MCF 10A (cell line): Measurements from ENCODE around the gene MAFG. TPM values are rescaled to one million over a fixed set of nuclear protein-coding genes. Genes with fewer than 3 reads are reported as not detected.

Experiments
- BruUV-seq: library from RNA; stranded (reverse); fragments of 400-500 nt; replicated peaks from 2 replicates; lab custom pipeline; 2021; lab: Mats Ljungman, UMichigan
- CTCF ChIA-PET: fragments of 300-600 bp; sonication (Branson Sonifier 250); formaldehyde crosslinking; extraction: SDS; loops from one replicate; lab custom pipeline; 2021; ENCODE audit warnings: antibody characterized with exemption, inconsistent platforms; lab: Yijun Ruan, JAX
- POLR2A ChIA-PET: fragments of 300-600, 350-650 bp; sonication (Branson Sonifier 250); formaldehyde crosslinking; extraction: SDS; loops from one replicate; lab custom pipeline; 2020; ENCODE audit warnings: antibody characterized with exemption, inconsistent platforms; lab: Yijun Ruan, JAX
- DNase-seq: peaks from one replicate; pipeline ENCODE4 v3.0.0-alpha.2; 2018; ENCODE audit not compliant: unreplicated experiment
- H3K27ac Mint-ChIP-seq: one replicate; pipeline ENCODE4 v1.8.0; 2022; ENCODE audit warnings: mild to moderate bottlenecking, low read depth, mixed read lengths; ENCODE audit not compliant: unreplicated experiment
- H3K27me3 Mint-ChIP-seq: one replicate; pipeline ENCODE4 v1.8.0; 2022; ENCODE audit warnings: mixed read lengths; ENCODE audit not compliant: insufficient read depth, unreplicated experiment
- H3K36me3 Mint-ChIP-seq: one replicate; pipeline ENCODE4 v1.8.0; 2022; ENCODE audit warnings: mild to moderate bottlenecking, moderate library complexity, mixed read lengths; ENCODE audit not compliant: insufficient read depth, unreplicated experiment
- H3K4me1 Mint-ChIP-seq: one replicate; pipeline ENCODE4 v1.8.0; 2022; ENCODE audit warnings: mixed read lengths; ENCODE audit not compliant: insufficient read depth, unreplicated experiment
- H3K4me3 Mint-ChIP-seq: one replicate; pipeline ENCODE4 v1.8.0; 2022; ENCODE audit warnings: mild to moderate bottlenecking, moderate library complexity, mixed read lengths; ENCODE audit not compliant: unreplicated experiment
- H3K9me3 Mint-ChIP-seq: one replicate; pipeline ENCODE4 v1.8.0; 2022; ENCODE audit warnings: mixed read lengths; ENCODE audit not compliant: unreplicated experiment
- CTCF ChIP-seq: fragments of 200-600 bp; IDR thresholded peaks from one replicate; pipeline ENCODE4 v1.8.0; 2022; ENCODE audit warnings: antibody characterized with exemption, mild to moderate bottlenecking; ENCODE audit not compliant: unreplicated experiment
- intact Hi-C: fragments of 100-400 bp; cut with micrococcal nuclease; formaldehyde crosslinking; loops from 2 replicates; pipeline ENCODE4 v1.14.1; 2022
- total RNA-seq: library from RNA; stranded (reverse); gene quantifications from 2 replicates; pipeline ENCODE4 v1.2.3, GENCODE V29; 2022

MAFG gene
- total RNA-seq, 1 experiment from 2014 or later = 38.1 TPM

GRCh38 chr17:81914103-81914850 lies 13.3 kb downstream of the MAFG start:
- intact Hi-C loops = loop anchor here (10.0 kb wide), 1 partner anchor 49 kb away; the partner anchor contains the start of gene P4HB
- no peak overlapping the region for H3K27ac Mint-ChIP-seq
- no peak for DNase-seq
- H3K4me3 Mint-ChIP-seq = no peak overlapping the region
- peaks cover 37% of the 10 kb centered on the region for H3K4me1 Mint-ChIP-seq
- H3K27me3 Mint-ChIP-seq = no peaks in the 10 kb centered on the region
- H3K36me3 Mint-ChIP-seq = peaks cover 55% of the 10 kb centered on the region
- no TSS peak for BruUV-seq
- ChIA-PET CTCF (interaction anchor here (0.6 to 1.4 kb wide), 4 partner anchors 9 to 109 kb away, joined by 3 to 7 read pairs (median 5); partner anchors contain the start of genes CENPX and MAFG), POLR2A (interaction anchor here (1.1 to 5.2 kb wide), 3 partner anchors 11 to 108 kb away, joined by 3 to 54 read pairs (median 9); partner anchors contain the start of genes CENPX, LRRC45 and MAFG)
- H3K9me3 Mint-ChIP-seq = no peaks in the 10 kb centered on the region
- no peak for TF ChIP-seq CTCF

GRCh38 chr17:81913394-81914102 lies 14.0 kb downstream of the MAFG start:
- H3K4me1 Mint-ChIP-seq = peaks cover 37% of the 10 kb centered on the region
- DNase-seq = no peak
- POLR2A ChIA-PET = interaction anchor here (0.8 to 5.2 kb wide), 8 partner anchors 12 to 191 kb away, joined by 3 to 54 read pairs (median 5); partner anchors contain the start of genes ALYREF, ANAPC11, CENPX and LRRC45
- BruUV-seq = no TSS peak
- peaks cover 49% of the 10 kb centered on the region for H3K36me3 Mint-ChIP-seq
- intact Hi-C loops = loop anchor here (10.0 kb wide), 1 partner anchor 49 kb away; the partner anchor contains the start of gene P4HB
- no peaks in the 10 kb centered on the region for H3K9me3 Mint-ChIP-seq
- no peaks in the 10 kb centered on the region for H3K27me3 Mint-ChIP-seq
- TF ChIP-seq CTCF = no peak
- CTCF ChIA-PET = interaction anchor here (0.6 to 1.4 kb wide), 5 partner anchors 9 to 519 kb away, joined by 3 to 7 read pairs (median 5); partner anchors contain the start of genes BAHCC1, CENPX and MAFG
- no peak overlapping the region for H3K4me3 Mint-ChIP-seq
- peak overlapping the region; percentile 21 for H3K27ac Mint-ChIP-seq

- no peaks in the 10 kb centered on the region for H3K27me3 Mint-ChIP-seq
- peak overlapping the region; percentile 66 for H3K4me3 Mint-ChIP-seq
- TF ChIP-seq CTCF = no peak
- CTCF ChIA-PET = interaction anchor here (0.7 to 1.4 kb wide), 4 partner anchors 10 to 518 kb away, joined by 3 to 7 read pairs (median 4); partner anchors contain the start of genes BAHCC1 and MAFG
- H3K36me3 Mint-ChIP-seq = peaks cover 44% of the 10 kb centered on the region
- H3K27ac Mint-ChIP-seq = peak overlapping the region; percentile 21
- BruUV-seq = no TSS peak
- intact Hi-C loops = loop anchor here (10.0 kb wide), 1 partner anchor 48 kb away; the partner anchor contains the start of gene P4HB
- H3K9me3 Mint-ChIP-seq = no peaks in the 10 kb centered on the region
- POLR2A ChIA-PET = interaction anchor here (0.7 to 5.2 kb wide), 11 partner anchors 13 to 190 kb away, joined by 3 to 54 read pairs (median 4); partner anchors contain the start of genes ALYREF, ANAPC11, CENPX and LRRC45
- peaks cover 37% of the 10 kb centered on the region for H3K4me1 Mint-ChIP-seq
- DNase-seq = peak; percentile 89
These were observed 14.9 kb downstream of the MAFG start for GRCh38 chr17:81912441-81913309.
